Measurements from ENCODE around the gene FBN2.

The FBN2 gene

GRCh38 chr5:128538000-128538249, at the start of gene FBN2:
FBN2 (minus strand) TSS chr5:128538245; CDS start chr5:128537603, 642 bp downstream.
- H3K27ac ChIP-seq: no peak within 1 kb of the TSS
- TF ChIP-seq ZFX (IDR thresholded peaks at IDR 0.05) (no peak), CTCF (conservative IDR thresholded peaks at IDR 0.05) (no peak)

DNA sequence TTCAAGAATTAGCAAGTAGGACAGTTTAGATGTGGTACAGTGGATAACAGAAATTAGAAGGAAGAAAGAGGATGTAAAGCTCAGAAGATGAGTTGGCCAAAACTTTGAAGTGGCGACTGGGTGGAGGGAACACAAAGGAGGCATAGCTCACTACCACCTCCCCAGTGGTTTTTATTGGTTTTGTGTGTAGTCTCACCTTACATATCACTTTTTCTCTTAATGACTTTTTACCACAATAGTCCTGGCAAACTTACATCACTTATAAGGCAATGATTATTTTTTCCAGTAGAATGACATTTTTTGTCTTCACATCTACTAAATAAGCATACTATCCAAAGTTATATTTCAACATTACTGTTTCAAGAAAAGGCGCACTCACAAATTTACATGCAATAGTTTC, 49.2 kb upstream of the FBN2 start:
- TF ChIP-seq ZFX (IDR thresholded peaks at IDR 0.05) (no peak), CTCF (conservative IDR thresholded peaks at IDR 0.05) (no peak)
- H3K27ac ChIP-seq: no peak overlapping the region

- H3K27ac ChIP-seq: no peak overlapping the region
- TF ChIP-seq CTCF (conservative IDR thresholded peaks at IDR 0.05) (no peak), ZFX (IDR thresholded peaks at IDR 0.05) (no peak)
These were observed 48.8 kb upstream of the FBN2 start for GRCh38 chr5:128586848-128587247.

DNA sequence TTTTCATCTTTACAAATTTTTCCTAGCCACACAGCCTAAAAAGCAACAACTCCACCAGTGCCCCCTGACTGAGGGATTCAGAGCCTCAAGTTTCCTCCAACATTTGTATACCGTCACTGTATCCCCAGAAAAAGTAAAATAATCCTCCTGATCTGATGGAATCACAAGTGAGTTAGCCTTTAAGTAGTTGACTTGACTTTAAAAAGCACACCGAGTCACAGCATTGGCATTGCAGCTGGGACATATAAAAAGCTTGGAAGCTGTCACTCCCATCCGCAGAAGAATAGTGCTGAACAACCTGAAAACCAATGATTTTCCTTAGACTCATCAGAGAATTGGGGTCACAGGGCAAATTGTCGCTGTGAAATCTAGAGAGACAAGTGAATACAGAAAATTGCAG, 41.6 kb upstream of the FBN2 start:
- no peak overlapping the region for H3K27ac ChIP-seq
- no peak for TF ChIP-seq ZFX (IDR thresholded peaks at IDR 0.05)
- no peak for TF ChIP-seq CTCF (conservative IDR thresholded peaks at IDR 0.05)

DNA sequence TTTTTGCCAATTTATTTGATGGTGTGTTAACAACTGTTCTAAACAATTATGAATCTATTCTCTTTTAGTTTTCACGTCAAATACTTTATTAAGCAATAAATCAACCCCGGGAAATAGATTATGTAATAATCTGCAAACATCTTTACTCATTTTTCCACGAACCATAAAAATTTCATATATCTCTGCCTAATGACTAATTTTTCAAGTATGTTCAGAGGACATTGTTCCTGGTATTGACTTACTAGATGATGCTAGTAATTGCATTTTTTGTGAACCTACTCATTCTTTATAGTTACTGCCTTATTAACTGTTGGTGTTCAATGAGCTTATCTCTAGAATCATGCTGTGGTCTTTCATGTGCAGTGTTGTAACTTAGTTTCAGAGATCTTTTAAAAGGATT, 41.0 kb upstream of the FBN2 start:
- TF ChIP-seq ZFX (IDR thresholded peaks at IDR 0.05): no peak
- no peak for TF ChIP-seq CTCF (conservative IDR thresholded peaks at IDR 0.05)
- no peak overlapping the region for H3K27ac ChIP-seq

- H3K27ac ChIP-seq: no peak overlapping the region
- TF ChIP-seq ZFX (IDR thresholded peaks at IDR 0.05) (no peak), CTCF (conservative IDR thresholded peaks at IDR 0.05) (no peak)
These were observed 36.0 kb upstream of the FBN2 start for GRCh38 chr5:128574041-128574440.

- H3K27ac ChIP-seq: no peak overlapping the region
- TF ChIP-seq ZFX (IDR thresholded peaks at IDR 0.05) (no peak), CTCF (conservative IDR thresholded peaks at IDR 0.05) (no peak)
These were observed 34.9 kb upstream of the FBN2 start for GRCh38 chr5:128572930-128573319.

Data from C4-2B (cell line).